WTC11 (cell line): ENCODE results near the gene UGT2B10.
"Not testable (repeated sequence)": the region's sequence is repeated elsewhere in the genome, so short reads cannot be mapped to it uniquely, and the experiment has no call there.

Experiments
- CTCF ChIP-seq: fragments of 200-600 bp; IDR thresholded peaks from 2 replicates; pipeline ENCODE4 v1.8.0; 2022; ENCODE audit warnings: antibody characterized with exemption
- IRF1 ChIP-seq: sonication (generic); formaldehyde crosslinking; IDR thresholded peaks from 2 replicates; pipeline ENCODE4 v1.8.0; 2023; ENCODE audit warnings: missing genetic modification reagents
- RELA ChIP-seq: sonication (generic); formaldehyde crosslinking; IDR thresholded peaks from 2 replicates; pipeline ENCODE4 v1.8.1; 2022; ENCODE audit warnings: missing genetic modification reagents, mild to moderate bottlenecking, borderline replicate concordance
- USF2 ChIP-seq: sonication (generic); formaldehyde crosslinking; IDR thresholded peaks from 2 replicates; pipeline ENCODE4 v1.8.1; 2023; ENCODE audit warnings: mild to moderate bottlenecking, missing genetic modification reagents, moderate library complexity
- ZBTB21 ChIP-seq: sonication (generic); formaldehyde crosslinking; IDR thresholded peaks from 2 replicates; pipeline ENCODE4 v1.8.1; 2023; ENCODE audit warnings: mild to moderate bottlenecking, missing genetic modification reagents, borderline replicate concordance
- TF ChIP-seq, protein P1 (sequence below): sonication (generic); formaldehyde crosslinking; IDR thresholded peaks from 2 replicates; pipeline ENCODE4 v1.8.1; 2023; ENCODE audit warnings: mild to moderate bottlenecking, missing genetic modification reagents, moderate library complexity
- TF ChIP-seq, protein P2 (sequence below): sonication (generic); formaldehyde crosslinking; conservative IDR thresholded peaks from 2 replicates; pipeline ENCODE4 v1.8.1; 2022; ENCODE audit warnings: mild to moderate bottlenecking, missing genetic modification reagents

GRCh38 chr4:68818030-68818462 lies 2.3 kb downstream of the UGT2B10 start:
- TF ChIP-seq CTCF; ZBTB21 (CRISPR knock-in tag); IRF1 (CRISPR knock-in tag); RELA; USF2 (CRISPR knock-in tag): not testable (repeated sequence)
- TF ChIP-seq, protein P1, sequence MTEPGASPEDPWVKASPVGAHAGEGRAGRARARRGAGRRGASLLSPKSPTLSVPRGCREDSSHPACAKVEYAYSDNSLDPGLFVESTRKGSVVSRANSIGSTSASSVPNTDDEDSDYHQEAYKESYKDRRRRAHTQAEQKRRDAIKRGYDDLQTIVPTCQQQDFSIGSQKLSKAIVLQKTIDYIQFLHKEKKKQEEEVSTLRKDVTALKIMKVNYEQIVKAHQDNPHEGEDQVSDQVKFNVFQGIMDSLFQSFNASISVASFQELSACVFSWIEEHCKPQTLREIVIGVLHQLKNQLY, result not testable (repeated sequence)
- TF ChIP-seq, protein P2, sequence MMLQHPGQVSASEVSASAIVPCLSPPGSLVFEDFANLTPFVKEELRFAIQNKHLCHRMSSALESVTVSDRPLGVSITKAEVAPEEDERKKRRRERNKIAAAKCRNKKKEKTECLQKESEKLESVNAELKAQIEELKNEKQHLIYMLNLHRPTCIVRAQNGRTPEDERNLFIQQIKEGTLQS (CRISPR knock-in tag), result not testable (repeated sequence)
